ENCODE measurements around the gene RNASE8. TPM values are rescaled to one million over a fixed set of nuclear protein-coding genes. Genes with fewer than 3 reads are reported as not detected.

Gene RNASE8
- total and polyA plus RNA-seq, 10 of the 15 experiments (the other 5 are each of a cell fraction or from before 2014, with no cell fraction given), result not detected

DNA sequence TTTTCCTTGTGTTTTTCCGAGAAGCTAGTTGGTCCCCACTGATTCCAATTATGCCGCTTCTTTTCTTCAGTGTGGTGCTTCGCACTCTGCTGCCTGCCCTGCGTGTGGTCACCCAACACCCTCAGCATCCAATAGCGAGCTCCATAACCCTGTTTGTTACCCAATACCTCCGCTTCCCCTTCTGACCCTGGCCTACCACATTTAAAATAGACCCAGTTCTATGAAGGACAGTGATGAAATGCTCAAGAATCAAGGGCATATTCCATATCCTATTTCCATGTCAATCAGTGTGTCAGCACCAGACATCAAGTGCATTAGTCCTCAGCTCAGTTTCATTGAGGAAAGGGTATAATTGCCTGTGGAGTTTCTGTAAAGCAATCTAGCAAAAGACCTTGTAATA is 42.3 kb upstream of the RNASE8 start (continued):
- TF ChIP-seq, protein P1, sequence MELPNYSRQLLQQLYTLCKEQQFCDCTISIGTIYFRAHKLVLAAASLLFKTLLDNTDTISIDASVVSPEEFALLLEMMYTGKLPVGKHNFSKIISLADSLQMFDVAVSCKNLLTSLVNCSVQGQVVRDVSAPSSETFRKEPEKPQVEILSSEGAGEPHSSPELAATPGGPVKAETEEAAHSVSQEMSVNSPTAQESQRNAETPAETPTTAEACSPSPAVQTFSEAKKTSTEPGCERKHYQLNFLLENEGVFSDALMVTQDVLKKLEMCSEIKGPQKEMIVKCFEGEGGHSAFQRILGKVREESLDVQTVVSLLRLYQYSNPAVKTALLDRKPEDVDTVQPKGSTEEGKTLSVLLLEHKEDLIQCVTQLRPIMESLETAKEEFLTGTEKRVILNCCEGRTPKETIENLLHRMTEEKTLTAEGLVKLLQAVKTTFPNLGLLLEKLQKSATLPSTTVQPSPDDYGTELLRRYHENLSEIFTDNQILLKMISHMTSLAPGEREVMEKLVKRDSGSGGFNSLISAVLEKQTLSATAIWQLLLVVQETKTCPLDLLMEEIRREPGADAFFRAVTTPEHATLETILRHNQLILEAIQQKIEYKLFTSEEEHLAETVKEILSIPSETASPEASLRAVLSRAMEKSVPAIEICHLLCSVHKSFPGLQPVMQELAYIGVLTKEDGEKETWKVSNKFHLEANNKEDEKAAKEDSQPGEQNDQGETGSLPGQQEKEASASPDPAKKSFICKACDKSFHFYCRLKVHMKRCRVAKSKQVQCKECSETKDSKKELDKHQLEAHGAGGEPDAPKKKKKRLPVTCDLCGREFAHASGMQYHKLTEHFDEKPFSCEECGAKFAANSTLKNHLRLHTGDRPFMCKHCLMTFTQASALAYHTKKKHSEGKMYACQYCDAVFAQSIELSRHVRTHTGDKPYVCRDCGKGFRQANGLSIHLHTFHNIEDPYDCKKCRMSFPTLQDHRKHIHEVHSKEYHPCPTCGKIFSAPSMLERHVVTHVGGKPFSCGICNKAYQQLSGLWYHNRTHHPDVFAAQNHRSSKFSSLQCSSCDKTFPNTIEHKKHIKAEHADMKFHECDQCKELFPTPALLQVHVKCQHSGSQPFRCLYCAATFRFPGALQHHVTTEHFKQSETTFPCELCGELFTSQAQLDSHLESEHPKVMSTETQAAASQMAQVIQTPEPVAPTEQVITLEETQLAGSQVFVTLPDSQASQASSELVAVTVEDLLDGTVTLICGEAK (IDR thresholded peaks at IDR 0.05; ENCODE audit: borderline replicate concordance), result no peak
- TF ChIP-seq MEF2B (IDR thresholded peaks at IDR 0.05; ENCODE audit: partially characterized antibody, poor library complexity, severe bottlenecking), result no peak

DNA sequence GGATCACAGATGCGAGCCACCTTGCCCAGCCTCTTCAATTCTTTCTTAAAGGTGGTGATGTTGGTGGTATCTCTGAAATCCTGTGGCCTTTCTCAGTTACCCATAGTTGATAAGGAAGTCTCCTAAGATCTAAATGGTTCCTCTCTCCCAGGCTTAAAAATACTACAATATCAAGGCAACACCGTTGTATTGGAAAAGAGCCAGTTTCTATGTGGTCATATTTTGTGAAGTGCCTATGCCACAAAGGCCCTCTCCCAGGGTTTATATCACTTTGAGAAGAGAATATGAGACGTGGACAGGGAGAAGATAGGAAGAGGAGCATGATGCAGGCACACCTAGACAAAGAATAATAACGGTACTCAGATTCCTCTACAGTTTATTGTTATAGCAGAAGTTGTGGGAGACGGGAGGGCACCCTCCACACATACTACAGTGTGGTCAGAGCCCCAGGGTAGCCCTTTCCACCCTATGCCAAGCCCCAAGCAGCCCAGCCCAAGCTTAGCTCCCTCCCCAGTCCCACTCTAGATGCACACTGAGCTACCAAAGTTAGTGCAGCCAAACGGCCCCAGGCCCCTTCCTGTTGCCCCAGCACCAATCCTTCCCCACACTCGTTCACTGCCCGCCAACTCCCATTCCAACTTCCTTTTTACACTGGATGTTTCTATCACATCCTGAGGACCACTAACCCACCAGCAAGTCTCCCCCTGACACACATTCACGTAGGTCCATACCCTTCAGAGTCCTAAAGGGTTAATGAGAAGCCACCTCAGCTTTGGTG is 41.0 kb upstream of the RNASE8 start:
- no peak overlapping the region for H3K4me3 ChIP-seq
- H4K20me1 ChIP-seq (ENCODE audit: control insufficient read depth, insufficient read depth), result no peaks in the 10 kb centered on the region
- H3K9me3 ChIP-seq (replicated peaks; ENCODE audit: control insufficient read depth, insufficient read depth, low read length), result no peaks in the 10 kb centered on the region
- ChIA-PET POLR2A (interaction anchor here (0.6 to 2.2 kb wide), 2 partner anchors 57 to 78 kb away, joined by 7 to 9 read pairs; no protein-coding TSS in a partner anchor), SMC1A (ENCODE audit: uncharacterized antibody, unreplicated experiment) (interaction anchor here (1.3 to 5.6 kb wide), 5 partner anchors 23 to 88 kb away, joined by 3 to 99 read pairs (median 17); partner anchors contain the start of gene TMEM253), CTCF (interaction anchor here (1.1 to 10.7 kb wide), 7 partner anchors 12 to 94 kb away, joined by 4 to 253 read pairs (median 62); partner anchors contain the start of genes RNASE7 and TMEM253), RAD21 (ENCODE audit: unreplicated experiment) (interaction anchor here (2.6 to 3.5 kb wide), 2 partner anchors 50 to 76 kb away, joined by 26 to 36 read pairs; no protein-coding TSS in a partner anchor)
- no peak for FAIRE-seq
- ATAC-seq, result no peak
- H3K4me1 ChIP-seq (ENCODE audit: control insufficient read depth, insufficient read depth, low read length), result no peaks in the 10 kb centered on the region
- no peak for DNase-seq (ENCODE audit: low read depth, low spot score)
- no peak overlapping the region for H3K27ac ChIP-seq (ENCODE audit: control insufficient read depth, insufficient read depth)
- no peaks in the 10 kb centered on the region for H3K79me2 ChIP-seq (ENCODE audit: control insufficient read depth, insufficient read depth, low read length)
- no peaks in the 10 kb centered on the region for H3K36me3 ChIP-seq (ENCODE audit: control insufficient read depth in 2 of 2, insufficient read depth in 2 of 2, low read length in 1 of 2)
- H3K27me3 ChIP-seq (replicated peaks in 1 of 2; ENCODE audit: control insufficient read depth in 2 of 2, insufficient read depth in 2 of 2, low read length in 1 of 2), result peaks cover 0 to 5% of the 10 kb centered on the region in 2 experiments; a peak in 2 of 4 replicates
- intact Hi-C loops (cut with micrococcal nuclease; ENCODE audit: unreplicated experiment), result no loop called here
- no TSS peak for BruUV-seq (replicated peaks)
- no peak overlapping the region for H3K4me2 ChIP-seq (ENCODE audit: control insufficient read depth, insufficient read depth)
- 10% methylated on average over 9 of the region's 9 CpGs for WGBS (ENCODE audit: insufficient coverage, insufficient replicate concordance, low lambda C conversion rate, missing lambda C conversion rate)
- H2AFZ ChIP-seq (ENCODE audit: control insufficient read depth, low read depth, low read length), result no peak overlapping the region
- in situ Hi-C loops (cut with MboI), result loop anchor here (5.0 kb wide), 1 partner anchor 86 kb away; the partner anchor contains the start of gene TMEM253
- H3K9ac ChIP-seq (ENCODE audit: control insufficient read depth, insufficient read depth, low read length), result no peak overlapping the region
- TF ChIP-seq, protein P2, sequence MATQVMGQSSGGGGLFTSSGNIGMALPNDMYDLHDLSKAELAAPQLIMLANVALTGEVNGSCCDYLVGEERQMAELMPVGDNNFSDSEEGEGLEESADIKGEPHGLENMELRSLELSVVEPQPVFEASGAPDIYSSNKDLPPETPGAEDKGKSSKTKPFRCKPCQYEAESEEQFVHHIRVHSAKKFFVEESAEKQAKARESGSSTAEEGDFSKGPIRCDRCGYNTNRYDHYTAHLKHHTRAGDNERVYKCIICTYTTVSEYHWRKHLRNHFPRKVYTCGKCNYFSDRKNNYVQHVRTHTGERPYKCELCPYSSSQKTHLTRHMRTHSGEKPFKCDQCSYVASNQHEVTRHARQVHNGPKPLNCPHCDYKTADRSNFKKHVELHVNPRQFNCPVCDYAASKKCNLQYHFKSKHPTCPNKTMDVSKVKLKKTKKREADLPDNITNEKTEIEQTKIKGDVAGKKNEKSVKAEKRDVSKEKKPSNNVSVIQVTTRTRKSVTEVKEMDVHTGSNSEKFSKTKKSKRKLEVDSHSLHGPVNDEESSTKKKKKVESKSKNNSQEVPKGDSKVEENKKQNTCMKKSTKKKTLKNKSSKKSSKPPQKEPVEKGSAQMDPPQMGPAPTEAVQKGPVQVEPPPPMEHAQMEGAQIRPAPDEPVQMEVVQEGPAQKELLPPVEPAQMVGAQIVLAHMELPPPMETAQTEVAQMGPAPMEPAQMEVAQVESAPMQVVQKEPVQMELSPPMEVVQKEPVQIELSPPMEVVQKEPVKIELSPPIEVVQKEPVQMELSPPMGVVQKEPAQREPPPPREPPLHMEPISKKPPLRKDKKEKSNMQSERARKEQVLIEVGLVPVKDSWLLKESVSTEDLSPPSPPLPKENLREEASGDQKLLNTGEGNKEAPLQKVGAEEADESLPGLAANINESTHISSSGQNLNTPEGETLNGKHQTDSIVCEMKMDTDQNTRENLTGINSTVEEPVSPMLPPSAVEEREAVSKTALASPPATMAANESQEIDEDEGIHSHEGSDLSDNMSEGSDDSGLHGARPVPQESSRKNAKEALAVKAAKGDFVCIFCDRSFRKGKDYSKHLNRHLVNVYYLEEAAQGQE (IDR thresholded peaks at IDR 0.05; ENCODE audit: low read depth, low read length), result no peak
- TF ChIP-seq MTA2 (IDR thresholded peaks at IDR 0.05; ENCODE audit: low read depth) (no peak), NR2F1 (conservative IDR thresholded peaks at IDR 0.05) (no peak), YBX1 (IDR thresholded peaks at IDR 0.05) (no peak), RAD51 (IDR thresholded peaks at IDR 0.05) (no peak), NRF1 (conservative IDR thresholded peaks at IDR 0.05; ENCODE audit: low read depth, low read length) (no peak), CHD2 (IDR thresholded peaks at IDR 0.05; ENCODE audit: borderline replicate concordance, low read depth, low read length) (no peak), RAD21 (IDR thresholded peaks at IDR 0.05; ENCODE audit: insufficient read depth, low read depth, low read length) (no peak), POU2F2 (IDR thresholded peaks at IDR 0.05; ENCODE audit: borderline replicate concordance, low read depth, low read length) (no peak), NBN (IDR thresholded peaks at IDR 0.05) (no peak)

All from GM12878 (cell line).